Breast epithelium (tissue), 4 donors: ENCODE measurements around the gene CGB3. TPM values are rescaled to one million over a fixed set of nuclear protein-coding genes. Genes with fewer than 3 reads are reported as not detected.
A peak's percentile ranks its signal among the peaks of the same experiment; 100 is the strongest.
"Not testable (repeated sequence)": the region's sequence is repeated elsewhere in the genome, so short reads cannot be mapped to it uniquely, and the experiment has no call there.

Experiments
- DNase-seq, 2 donors: peaks; one replicate each; pipeline ENCODE4 v3.0.0-alpha.2; 2019; ENCODE audit warnings: low spot score in 2 of 2
- H3K27ac ChIP-seq, 2 donors: fragments of 200-600 bp; sonication (generic) in 1 of 2; one replicate each; pipeline ENCODE4 v1.5.1; 2016 to 2019; ENCODE audit warnings: mild to moderate bottlenecking in 1 of 2
- H3K27me3 ChIP-seq, 2 donors: fragments of 200-600 bp; sonication (generic) in 1 of 2; one replicate each; pipeline versions ENCODE4 v1.5.1 to v1.6.0; 2017 to 2019; ENCODE audit warnings: control low read depth in 1 of 2, mild to moderate bottlenecking in 1 of 2
- H3K36me3 ChIP-seq: fragments of 200-600 bp; one replicate; pipeline ENCODE4 v1.5.1; 2019
- H3K4me1 ChIP-seq, 2 donors: fragments of 200-600 bp; sonication (generic); one replicate each; pipeline ENCODE4 v1.5.1; 2016 to 2019; ENCODE audit warnings: control low read depth in 1 of 2
- H3K4me3 ChIP-seq, 3 donors: fragments of 200-600 bp; sonication (generic); 1 replicate in 2 of 3; 2 replicates in 1 of 3; pipeline ENCODE4 v1.5.1; 2016 to 2019; ENCODE audit warnings: mild to moderate bottlenecking in 3 of 3, moderate library complexity in 2 of 3
- H3K9me3 ChIP-seq, 2 donors: fragments of 200-600 bp; sonication (generic) in 1 of 2; one replicate each; pipeline ENCODE4 v1.5.1; 2016 to 2019; ENCODE audit warnings: control low read depth in 1 of 2
- CTCF ChIP-seq, 3 donors: fragments of 450-650 bp; IDR thresholded peaks; one replicate each; pipeline ENCODE4 v1.5.1; 2016 to 2017; ENCODE audit warnings: antibody characterized with exemption in 3 of 3, mild to moderate bottlenecking in 3 of 3, moderate library complexity in 3 of 3
- POLR2A ChIP-seq: fragments of 450-650 bp; IDR thresholded peaks from one replicate; pipeline ENCODE4 v1.6.1; 2016; ENCODE audit warnings: antibody characterized with exemption, mild to moderate bottlenecking, moderate library complexity
- POLR2AphosphoS5 ChIP-seq, 3 donors: sonication (generic); formaldehyde crosslinking; IDR thresholded peaks; one replicate each; pipeline ENCODE4 v1.6.1; 2017; ENCODE audit warnings: antibody characterized with exemption in 3 of 3
- intact Hi-C: fragments of 100-400 bp; cut with DNase I; formaldehyde crosslinking; loops from one replicate; pipeline ENCODE4 v1.15.1; 2023; ENCODE audit warnings: low total_unique reads
- total RNA-seq, 3 donors: library from RNA; depleted of rRNA; stranded (reverse); fragments of >200 nt; gene quantifications; one replicate each; pipeline ENCODE4 v1.1.0, GENCODE V29; 2016

Gene CGB3
- total RNA-seq, 3 donors from 2014 or later = not detected

GRCh38 chr19:49058562-49058961 is 34.4 kb upstream of the CGB3 start:
- intact Hi-C loops = no loop called here
- peak in 1 of 2 donors; percentile 63 for DNase-seq
- Histone ChIP-seq H3K27me3 (peaks cover 0 to 7% of the 10 kb centered on the region in 2 donors), H3K4me3 (peak overlapping the region in 1 of 3 donors; percentile 57), H3K27ac (no peak overlapping the region), H3K4me1 (no peaks in the 10 kb centered on the region), H3K9me3 (no peaks in the 10 kb centered on the region), H3K36me3 (no peaks in the 10 kb centered on the region)
- TF ChIP-seq CTCF (IDR thresholded peaks at IDR 0.05) (no peak), POLR2AphosphoS5 (IDR thresholded peaks at IDR 0.05) (no peak), POLR2A (no peak)

GRCh38 chr19:49057636-49058234 is 33.6 kb upstream of the CGB3 start, which contains the start of gene CGB7:
CGB7 (minus strand) TSS chr19:49057749; CDS start chr19:49055375, 2,374 bp downstream.
- Histone ChIP-seq H3K4me3 (peak within 1 kb of the TSS; percentile 44 to 83 (median 57)), H3K27me3 (peaks cover 0 to 7% of the 10 kb centered on the region in 2 donors), H3K36me3 (no peaks in the 10 kb centered on the region), H3K27ac (no peak within 1 kb of the TSS), H3K4me1 (no peaks in the 10 kb centered on the region), H3K9me3 (no peaks in the 10 kb centered on the region)
- intact Hi-C loops = no loop called here
- TF ChIP-seq CTCF (IDR thresholded peaks at IDR 0.05) = no peak
- peak in 1 of 2 donors; percentile 56 for DNase-seq

- H3K27ac ChIP-seq, H3K36me3 ChIP-seq, H3K27me3 ChIP-seq, H3K4me1 ChIP-seq, intact Hi-C loops, DNase-seq, H3K9me3 ChIP-seq: not testable (repeated sequence)
- peak overlapping the region; percentile 44 to 83 (median 57) for H3K4me3 ChIP-seq
Measured at GRCh38 chr19:49056902-49057596, 32.9 kb upstream of the CGB3 start.

- H3K27me3 ChIP-seq = peaks cover 0 to 7% of the 10 kb centered on the region in 2 donors
- peak overlapping the region; percentile 44 to 83 (median 57) for H3K4me3 ChIP-seq
- DNase-seq = peak in 1 of 2 donors; percentile 33
- no peaks in the 10 kb centered on the region for H3K4me1 ChIP-seq
- no peaks in the 10 kb centered on the region for H3K9me3 ChIP-seq
- no peak overlapping the region for H3K27ac ChIP-seq
- TF ChIP-seq POLR2AphosphoS5 (IDR thresholded peaks at IDR 0.05) (no peak), CTCF (IDR thresholded peaks at IDR 0.05) (no peak), POLR2A (no peak)
- no peaks in the 10 kb centered on the region for H3K36me3 ChIP-seq
- intact Hi-C loops = no loop called here
Measured at GRCh38 chr19:49056101-49056901, 32.2 kb upstream of the CGB3 start.

- DNase-seq, H3K36me3 ChIP-seq, H3K9me3 ChIP-seq, intact Hi-C loops, H3K4me1 ChIP-seq, H3K27ac ChIP-seq, H3K27me3 ChIP-seq, H3K4me3 ChIP-seq: not testable (repeated sequence)
Measured at GRCh38 chr19:49050376-49051033, 26.4 kb upstream of the CGB3 start.

- H3K36me3 ChIP-seq, intact Hi-C loops, H3K27me3 ChIP-seq, H3K4me3 ChIP-seq, DNase-seq, H3K4me1 ChIP-seq, H3K27ac ChIP-seq, H3K9me3 ChIP-seq: not testable (repeated sequence)
Measured at GRCh38 chr19:49049834-49050233, 25.7 kb upstream of the CGB3 start.

GRCh38 chr19:49049011-49049410 is 24.9 kb upstream of the CGB3 start, which contains the start of gene CGB8:
CGB8 (minus strand) TSS chr19:49049111; CDS start chr19:49048739, 372 bp downstream.
- H3K9me3 ChIP-seq, H3K27ac ChIP-seq, H3K27me3 ChIP-seq, H3K4me1 ChIP-seq, intact Hi-C loops, H3K36me3 ChIP-seq, DNase-seq, H3K4me3 ChIP-seq: not testable (repeated sequence)

- H3K4me3 ChIP-seq, H3K9me3 ChIP-seq, H3K4me1 ChIP-seq, H3K27me3 ChIP-seq, DNase-seq, H3K36me3 ChIP-seq, H3K27ac ChIP-seq, intact Hi-C loops: not testable (repeated sequence)
Measured at GRCh38 chr19:49043548-49043947, 19.4 kb upstream of the CGB3 start, which contains the start of gene CGB5. CGB5 (plus strand) TSS chr19:49043848; CDS start chr19:49044210, 362 bp downstream.

GRCh38 chr19:49042666-49043065 is 18.5 kb upstream of the CGB3 start:
- intact Hi-C loops, H3K4me3 ChIP-seq, H3K4me1 ChIP-seq, DNase-seq, H3K27ac ChIP-seq, H3K9me3 ChIP-seq, H3K36me3 ChIP-seq, H3K27me3 ChIP-seq: not testable (repeated sequence)
